Measurements from ENCODE around the gene BMPR1B.

BMPR1B gene

DNA sequence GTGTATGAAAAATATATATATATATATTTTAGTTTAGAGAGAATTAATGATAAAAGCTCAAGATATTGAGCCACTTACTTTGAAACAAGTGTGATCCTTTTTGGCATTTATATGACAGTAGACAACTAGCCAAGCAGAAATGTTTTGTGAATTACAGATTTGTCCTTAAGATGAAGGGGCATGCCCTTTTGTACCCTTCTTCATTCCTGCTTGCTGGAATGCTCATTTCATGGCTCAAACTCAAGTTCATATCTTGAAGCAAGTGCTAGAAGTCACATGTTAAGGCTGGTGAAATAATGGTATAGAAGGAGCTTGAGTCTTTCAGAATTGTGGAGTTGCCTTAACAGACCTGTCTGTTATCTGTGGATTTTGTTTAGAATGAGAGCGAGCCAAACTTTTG lies 203.0 kb downstream of the BMPR1B start:
- no peak for DNase-seq (ENCODE audit: low spot score)

- DNase-seq (ENCODE audit: low spot score): no peak
These were observed 203.7 kb downstream of the BMPR1B start for GRCh38 chr4:94961420-94961819.

- no peak for DNase-seq (ENCODE audit: low spot score)
These were observed 204.7 kb downstream of the BMPR1B start for GRCh38 chr4:94962484-94962883.

- no peak for DNase-seq (ENCODE audit: low spot score)
These were observed 208.1 kb downstream of the BMPR1B start for GRCh38 chr4:94965852-94966251.

DNA sequence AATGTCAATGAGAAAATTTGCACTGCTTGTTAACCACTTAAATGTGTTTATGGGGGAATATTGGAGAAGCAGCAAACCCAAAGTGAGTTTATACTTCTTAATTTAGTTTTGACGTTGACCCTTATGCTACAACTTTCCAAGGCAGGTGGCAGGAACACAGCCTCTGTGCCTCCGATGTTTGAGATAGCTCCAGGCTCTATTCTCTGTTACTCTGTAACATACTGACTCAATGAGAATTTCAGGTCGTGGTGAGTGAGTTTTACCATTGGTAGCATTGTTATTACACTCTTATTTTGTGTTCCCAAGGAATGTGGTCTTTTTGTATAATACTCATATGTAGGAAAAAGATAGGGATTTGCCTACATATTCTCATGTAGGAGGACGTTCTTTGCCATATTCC lies 210.7 kb downstream of the BMPR1B start:
- DNase-seq (ENCODE audit: low spot score): no peak

DNA sequence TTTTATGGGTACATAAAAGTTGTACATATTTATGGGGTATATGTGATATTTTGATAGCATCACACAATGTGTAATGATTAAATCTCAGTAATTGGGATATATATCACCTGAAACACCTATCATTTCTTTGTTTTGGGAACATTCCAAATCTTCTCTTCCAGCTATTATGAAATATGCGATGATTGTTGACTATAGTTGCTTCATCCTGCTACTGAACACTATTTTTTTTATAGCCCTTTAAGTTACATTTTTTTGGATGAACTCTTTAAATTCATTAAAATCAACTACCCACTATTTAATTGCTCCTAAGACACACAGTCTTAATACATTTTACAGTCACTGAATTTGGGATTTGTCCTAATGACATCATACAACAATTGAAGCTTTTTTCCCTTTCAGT lies 212.9 kb downstream of the BMPR1B start:
- DNase-seq (ENCODE audit: low spot score): no peak

- no peak for DNase-seq (ENCODE audit: low spot score)
These were observed 217.0 kb downstream of the BMPR1B start for GRCh38 chr4:94974773-94975172.

DNA sequence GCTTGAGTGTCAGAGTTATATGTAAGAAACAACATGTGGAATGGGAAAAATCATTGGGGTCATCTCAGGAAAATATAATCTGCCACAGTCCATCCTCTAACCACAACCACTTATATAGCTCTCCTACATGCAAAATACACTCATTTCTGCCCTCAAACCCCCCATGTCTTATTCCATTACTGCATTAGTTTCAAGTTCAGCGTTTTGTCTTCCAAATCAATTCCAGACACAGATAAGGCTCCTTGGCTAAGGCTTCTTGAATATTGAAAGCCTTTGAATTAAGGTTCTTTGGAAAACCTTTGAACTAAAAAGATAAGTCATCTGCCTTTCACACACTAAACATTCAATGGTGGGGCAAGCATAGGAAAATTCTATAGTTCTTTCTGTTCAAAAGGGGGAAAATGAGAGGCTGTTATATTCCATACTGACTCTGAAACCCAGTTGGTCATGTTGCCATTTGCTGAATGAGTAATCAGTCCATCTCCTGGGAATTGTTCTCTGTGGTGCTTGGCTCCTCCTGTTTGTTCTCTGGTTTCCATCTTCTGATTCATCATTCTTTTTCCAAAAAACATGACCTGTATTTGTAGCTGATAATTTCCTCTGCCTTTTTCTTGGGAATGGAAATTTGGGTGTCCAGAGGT lies 218.7 kb downstream of the BMPR1B start:
- DNase-seq (ENCODE audit: low spot score): peak; percentile 54

DNA sequence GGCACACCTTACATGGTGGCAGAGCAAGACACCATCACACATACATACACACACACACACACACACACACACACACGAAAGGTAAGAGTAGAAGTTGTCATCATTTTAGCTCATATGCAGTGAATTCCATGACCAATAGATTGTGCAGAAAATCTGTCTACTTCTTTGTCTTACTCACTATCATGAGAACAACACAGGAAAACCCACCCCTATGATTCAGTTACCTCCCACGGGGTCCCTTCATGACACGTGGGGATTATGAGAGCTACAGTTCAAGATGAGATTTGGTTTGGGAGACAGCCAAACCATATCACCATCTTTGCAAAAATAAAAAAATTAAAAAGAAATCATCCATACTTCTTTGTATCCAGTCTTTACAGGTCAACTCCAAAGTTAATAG lies 221.1 kb downstream of the BMPR1B start:
- no peak for DNase-seq (ENCODE audit: low spot score)

DNA sequence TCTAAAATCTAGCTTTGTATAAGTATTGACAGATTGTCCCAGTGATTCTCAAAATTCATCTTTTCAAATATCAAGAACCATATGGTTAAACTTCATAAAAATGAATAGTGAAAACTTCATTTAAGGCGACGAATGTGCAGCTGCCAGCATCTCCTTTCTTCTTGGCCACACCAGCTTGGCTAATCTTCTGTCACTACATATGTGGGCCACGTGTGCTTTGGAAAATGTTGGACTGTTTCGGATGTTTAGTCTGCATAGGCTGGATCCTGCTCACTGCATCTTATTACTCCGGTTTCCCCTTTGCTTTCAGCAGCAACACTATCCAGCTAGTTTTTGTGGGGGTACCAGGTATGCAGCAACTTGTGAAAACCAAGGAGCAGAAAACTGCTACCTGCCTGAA lies 221.9 kb downstream of the BMPR1B start:
- no peak for DNase-seq (ENCODE audit: low spot score)

- DNase-seq (ENCODE audit: low spot score): no peak
These were observed 238.1 kb downstream of the BMPR1B start for GRCh38 chr4:94995684-94996394.

DNA sequence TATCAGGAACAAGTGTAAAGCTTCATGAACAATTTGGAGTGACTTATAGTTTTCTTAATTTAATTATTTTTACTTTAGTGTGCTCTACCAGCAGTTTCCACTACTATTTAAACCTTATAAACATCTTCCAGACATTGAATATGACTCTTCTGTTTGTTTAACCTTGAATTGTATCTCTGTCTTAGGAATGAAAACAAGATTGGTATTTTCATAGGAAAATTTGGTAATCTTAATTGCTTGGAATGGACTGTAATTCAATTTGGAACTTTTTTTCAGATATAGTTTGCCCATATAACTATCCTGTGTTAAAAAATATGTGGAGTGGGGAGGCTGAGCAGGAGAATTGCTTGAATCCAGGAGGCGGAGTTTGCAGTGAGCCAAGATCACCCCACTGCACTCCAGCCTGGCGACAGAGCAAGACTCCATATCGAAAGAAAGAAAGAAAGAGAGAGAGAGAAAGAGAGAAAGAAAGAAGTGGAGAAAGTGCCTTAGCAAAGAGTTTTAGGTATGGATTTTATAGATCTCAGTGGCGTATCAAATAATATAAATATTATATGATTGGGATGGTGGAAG lies 242.4 kb downstream of the BMPR1B start:
- no peak for DNase-seq (ENCODE audit: low spot score)

DNA sequence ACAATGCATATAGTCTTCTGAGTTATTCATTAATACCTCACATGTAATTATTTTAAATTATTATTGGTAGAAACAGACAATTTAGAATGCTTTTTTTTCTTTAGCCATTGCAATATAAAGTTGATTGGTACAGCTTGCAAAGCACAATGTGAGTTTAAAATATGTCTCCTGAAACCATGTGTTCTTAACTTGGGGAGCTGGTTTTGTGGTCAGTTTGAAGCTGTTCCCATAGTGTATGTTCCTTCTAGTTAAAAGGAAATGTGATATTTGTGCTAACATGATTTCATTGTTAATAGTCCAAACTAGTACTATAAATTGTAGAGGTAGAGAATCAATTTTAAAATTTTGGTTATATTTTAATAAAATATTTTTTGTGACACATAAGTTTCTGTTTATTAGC lies 247.2 kb downstream of the BMPR1B start:
- no peak for DNase-seq (ENCODE audit: low spot score)

- no peak for DNase-seq (ENCODE audit: low spot score)
These were observed 250.2 kb downstream of the BMPR1B start for GRCh38 chr4:95007998-95008397.

GRCh38 chr4:95013236-95013635 lies 255.5 kb downstream of the BMPR1B start:
- no peak for DNase-seq (ENCODE audit: low spot score)

DNA sequence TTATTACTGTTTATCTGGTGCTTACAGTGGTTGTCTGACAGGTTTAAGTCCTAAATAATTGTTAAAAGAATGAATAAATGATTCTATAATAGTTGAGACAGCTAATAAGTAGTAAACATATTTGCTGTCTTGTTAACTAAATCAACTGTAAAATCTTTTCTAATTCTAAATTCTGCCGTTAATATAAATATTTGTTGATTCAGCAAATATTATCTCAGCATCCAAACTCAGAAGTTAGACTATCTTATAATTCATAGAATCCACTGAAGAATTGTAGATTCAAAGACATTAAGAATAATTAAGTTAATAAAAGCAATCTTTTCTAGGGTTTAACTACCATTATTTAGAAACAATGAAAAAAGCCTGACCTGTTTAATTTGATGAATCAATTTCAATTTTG lies 256.3 kb downstream of the BMPR1B start:
- no peak for DNase-seq (ENCODE audit: low spot score)

DNA sequence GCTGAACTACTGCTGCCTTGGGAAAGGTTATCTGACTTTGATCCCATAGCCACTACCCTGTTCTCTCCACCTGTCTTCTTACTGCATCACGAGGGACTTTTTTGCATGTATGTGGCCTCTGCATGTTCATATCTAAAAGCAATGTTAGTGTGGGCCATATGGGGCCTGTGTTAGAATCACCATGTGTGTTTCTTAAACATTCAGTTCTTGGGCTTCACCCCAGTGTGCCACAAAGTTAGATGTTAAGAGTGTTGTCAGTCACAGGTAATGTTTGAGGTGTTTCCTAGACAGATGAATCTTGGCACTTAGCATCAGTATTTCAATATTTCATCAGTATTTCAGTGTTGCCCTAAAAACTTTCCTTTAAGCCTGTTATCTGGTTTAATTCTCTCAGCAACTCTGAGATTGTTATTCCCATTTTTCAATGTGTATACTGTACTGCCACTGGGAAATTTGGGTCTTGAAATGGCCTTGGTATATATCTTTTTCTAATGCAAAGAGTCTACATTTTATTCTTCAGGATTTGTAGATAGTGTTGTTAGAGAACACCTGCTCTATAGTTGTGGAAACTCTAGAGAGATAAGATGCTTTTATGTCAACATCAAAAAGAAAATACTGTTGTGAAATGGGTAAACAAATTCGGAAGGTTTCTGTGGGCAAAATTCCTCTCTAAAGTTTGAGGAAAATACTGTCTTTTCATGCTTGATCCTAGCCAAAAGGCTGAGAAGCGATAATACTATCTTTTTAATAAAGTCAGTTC lies 259.7 kb downstream of the BMPR1B start:
- DNase-seq (ENCODE audit: low spot score): no peak

- DNase-seq (ENCODE audit: low spot score): no peak
These were observed 261.0 kb downstream of the BMPR1B start for GRCh38 chr4:95018785-95019184.

- no peak for DNase-seq (ENCODE audit: low spot score)
These were observed 262.8 kb downstream of the BMPR1B start for GRCh38 chr4:95020521-95020920.

DNA sequence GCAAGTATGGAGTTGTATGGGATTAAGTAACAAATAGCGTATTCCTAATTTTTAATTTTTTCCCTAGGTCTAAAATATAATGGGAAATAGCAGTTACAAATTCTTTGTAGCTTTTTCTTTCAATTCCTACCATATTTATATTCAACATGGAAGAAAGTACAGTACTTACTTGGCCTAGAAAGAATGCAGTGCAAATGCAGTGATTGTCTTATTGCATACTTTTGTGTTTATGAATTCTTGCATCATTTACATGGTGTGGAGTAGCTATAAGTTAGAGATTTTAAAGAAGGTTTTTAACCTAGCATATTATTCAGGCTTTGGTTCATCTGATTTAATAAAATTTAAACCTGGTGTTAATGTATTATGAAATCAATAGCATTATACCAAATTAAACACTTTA lies 263.3 kb downstream of the BMPR1B start:
- DNase-seq (ENCODE audit: low spot score): no peak

DNA sequence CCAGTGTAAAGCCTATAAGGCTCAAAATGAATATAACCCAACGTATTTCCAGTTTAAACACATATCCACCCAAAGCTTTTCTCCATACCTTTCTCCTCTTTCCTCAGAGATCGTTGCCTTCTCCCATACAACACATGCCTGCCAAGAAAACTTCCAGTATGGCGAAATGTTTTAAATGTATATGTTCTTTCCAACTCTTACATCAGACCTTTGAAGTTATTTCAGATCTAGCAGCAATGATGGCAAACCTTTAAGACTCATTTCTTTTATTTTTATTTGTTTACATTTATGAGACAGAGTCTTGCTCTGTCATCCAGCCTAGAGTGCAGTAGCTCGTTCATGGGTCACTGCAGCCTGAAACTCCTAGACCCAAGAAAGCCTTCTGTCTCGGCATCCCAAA lies 265.4 kb downstream of the BMPR1B start:
- no peak for DNase-seq (ENCODE audit: low spot score)

DNA sequence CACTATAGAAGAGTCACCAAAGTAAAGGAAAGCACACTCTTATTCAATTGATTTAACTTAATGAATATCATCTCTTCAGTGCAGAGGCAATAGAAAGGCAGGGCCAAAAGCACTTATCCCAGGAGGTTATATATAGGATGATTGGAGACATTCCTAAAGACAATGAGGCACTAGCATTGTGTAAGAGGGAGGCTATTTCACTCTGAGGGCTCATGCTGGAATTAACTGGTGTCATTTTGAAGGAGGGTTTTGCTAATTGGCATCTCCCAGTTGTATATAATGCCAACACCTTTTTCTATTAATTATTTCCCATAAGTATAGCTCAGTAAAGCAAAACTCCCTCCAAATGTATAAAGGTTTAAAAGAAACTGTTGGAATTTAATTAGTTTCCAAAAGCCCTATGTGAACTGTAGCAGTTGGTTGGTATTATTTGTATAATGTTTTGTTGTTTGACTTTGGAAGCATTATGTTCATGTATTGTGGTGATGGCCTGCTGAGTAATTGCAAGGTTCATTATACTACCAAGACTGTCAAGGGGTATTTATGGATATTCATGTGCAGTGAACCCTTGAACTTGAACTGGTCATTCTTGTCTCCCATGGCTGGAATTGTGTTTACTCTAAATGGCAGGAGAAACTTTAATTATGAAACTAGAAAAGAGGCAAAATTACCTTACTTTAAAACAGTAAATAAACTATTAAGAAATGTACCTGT lies 270.3 kb downstream of the BMPR1B start:
- DNase-seq (ENCODE audit: low spot score): no peak
